ENCODE results near the gene TMEM91.
"Not testable (repeated sequence)": the region's sequence is repeated elsewhere in the genome, so short reads cannot be mapped to it uniquely, and the experiment has no call there.

TMEM91 gene

GRCh38 chr19:41376241-41376997, at the start of gene TMEM91:
TSS of gene TMEM91 (plus strand) at chr19:41376533. CDS start at chr19:41378310, 1,777 bp downstream.
- DNase-seq (ENCODE audit: low read depth in 2 of 2, low spot score in 1 of 2), result no peak

GRCh38 chr19:41327076-41327575, 49.2 kb upstream of the TMEM91 start:
- no peak for DNase-seq (ENCODE audit: low read depth in 2 of 2, low spot score in 1 of 2)

GRCh38 chr19:41327576-41328156, 48.7 kb upstream of the TMEM91 start:
- peak; percentile 66 to 87 for DNase-seq (ENCODE audit: low read depth in 2 of 2, low spot score in 1 of 2)

GRCh38 chr19:41328157-41328841, 48.0 kb upstream of the TMEM91 start:
- DNase-seq (ENCODE audit: low read depth in 2 of 2, low spot score in 1 of 2), result no peak

GRCh38 chr19:41328842-41329225, 47.5 kb upstream of the TMEM91 start:
- DNase-seq (ENCODE audit: low read depth in 2 of 2, low spot score in 1 of 2), result no peak

- no peak for DNase-seq (ENCODE audit: low read depth in 2 of 2, low spot score in 1 of 2)
Observed at GRCh38 chr19:41330481-41330880, 45.9 kb upstream of the TMEM91 start.

GRCh38 chr19:41330946-41331678, 45.2 kb upstream of the TMEM91 start:
- no peak for DNase-seq (ENCODE audit: low read depth in 2 of 2, low spot score in 1 of 2)

- DNase-seq (ENCODE audit: low read depth in 2 of 2, low spot score in 1 of 2), result no peak
Observed at GRCh38 chr19:41332000-41332399, 44.3 kb upstream of the TMEM91 start.

GRCh38 chr19:41332468-41332867, 43.9 kb upstream of the TMEM91 start:
- DNase-seq (ENCODE audit: low read depth in 2 of 2, low spot score in 1 of 2), result no peak

GRCh38 chr19:41334793-41335192, 41.5 kb upstream of the TMEM91 start:
- no peak for DNase-seq (ENCODE audit: low read depth in 2 of 2, low spot score in 1 of 2)

- DNase-seq (ENCODE audit: low read depth in 2 of 2, low spot score in 1 of 2), result no peak
Observed at GRCh38 chr19:41335467-41335866, 40.9 kb upstream of the TMEM91 start.

GRCh38 chr19:41339936-41340335, 36.4 kb upstream of the TMEM91 start:
- DNase-seq (ENCODE audit: low read depth in 2 of 2, low spot score in 1 of 2), result no peak

- DNase-seq (ENCODE audit: low read depth in 2 of 2, low spot score in 1 of 2), result no peak
Observed at GRCh38 chr19:41341669-41342490, 34.5 kb upstream of the TMEM91 start.

GRCh38 chr19:41344162-41344561, 32.2 kb upstream of the TMEM91 start:
- no peak for DNase-seq (ENCODE audit: low read depth in 2 of 2, low spot score in 1 of 2)

GRCh38 chr19:41346916-41347315, 29.4 kb upstream of the TMEM91 start:
- DNase-seq (ENCODE audit: low read depth in 2 of 2, low spot score in 1 of 2), result not testable (repeated sequence)

- no peak for DNase-seq (ENCODE audit: low read depth in 2 of 2, low spot score in 1 of 2)
Observed at GRCh38 chr19:41350735-41351338, 25.5 kb upstream of the TMEM91 start.

- peak; percentile 80 to 88 for DNase-seq (ENCODE audit: low read depth in 2 of 2, low spot score in 1 of 2)
Observed at GRCh38 chr19:41351339-41352245, 24.7 kb upstream of the TMEM91 start.

GRCh38 chr19:41352279-41352608, 24.1 kb upstream of the TMEM91 start:
- DNase-seq (ENCODE audit: low read depth in 2 of 2, low spot score in 1 of 2), result no peak
